Raji (cell line): ENCODE measurements around the gene TNFRSF1A.

Source experiments
- POLR2A ChIP-seq: IDR thresholded peaks from 2 replicates; pipeline ENCODE4 v1.6.1; 2011; ENCODE audit warnings: low read depth, low read length, control low read depth; ENCODE audit not compliant: insufficient read depth

The TNFRSF1A gene

GRCh38 chr12:6377667-6377994 lies 35.8 kb upstream of the TNFRSF1A start:
- TF ChIP-seq POLR2A: no peak

- no peak for TF ChIP-seq POLR2A
These were observed 35.2 kb upstream of the TNFRSF1A start for GRCh38 chr12:6376870-6377666.

GRCh38 chr12:6376079-6376869 lies 34.4 kb upstream of the TNFRSF1A start:
- no peak for TF ChIP-seq POLR2A

GRCh38 chr12:6375269-6376078 lies 33.6 kb upstream of the TNFRSF1A start, which contains the start of gene SCNN1A:
TSS of gene SCNN1A (minus strand) at chr12:6375563. CDS start at chr12:6374783, 780 bp downstream.
- TF ChIP-seq POLR2A: no peak

- TF ChIP-seq POLR2A: no peak
These were observed 32.9 kb upstream of the TNFRSF1A start for GRCh38 chr12:6374786-6375160.

GRCh38 chr12:6374028-6374785 lies 32.3 kb upstream of the TNFRSF1A start:
- TF ChIP-seq POLR2A: no peak

GRCh38 chr12:6373022-6373787 lies 31.3 kb upstream of the TNFRSF1A start:
- no peak for TF ChIP-seq POLR2A

GRCh38 chr12:6372403-6373003 lies 30.6 kb upstream of the TNFRSF1A start:
- TF ChIP-seq POLR2A: no peak

GRCh38 chr12:6370994-6371754 lies 29.3 kb upstream of the TNFRSF1A start:
- no peak for TF ChIP-seq POLR2A

GRCh38 chr12:6370576-6370935 lies 28.7 kb upstream of the TNFRSF1A start:
- no peak for TF ChIP-seq POLR2A

GRCh38 chr12:6369916-6370575 lies 28.2 kb upstream of the TNFRSF1A start:
- TF ChIP-seq POLR2A: no peak

- no peak for TF ChIP-seq POLR2A
These were observed 27.1 kb upstream of the TNFRSF1A start for GRCh38 chr12:6368906-6369525.
